Naive thymus-derived CD4-positive, alpha-beta T cell (primary cell): ENCODE data around the gene CCNL2. TPM values are rescaled to one million over a fixed set of nuclear protein-coding genes. Genes with fewer than 3 reads are reported as not detected.

Source experiments
- ATAC-seq: fragments of 150-1000 bp; cut with Tn5 transposase; 2 replicates; pipeline ENCODE4 v1.10.0; 2021; ENCODE audit warnings: mild to moderate bottlenecking, moderate library complexity
- CTCF ChIA-PET: fragments of 350-600 bp; sonication (Branson Sonifier 250); formaldehyde crosslinking; loops from one replicate; lab custom pipeline; 2021; ENCODE audit warnings: antibody characterized with exemption; lab: Charles Lee
- POLR2A ChIA-PET: fragments of 350-600 bp; sonication (Branson Sonifier 250); formaldehyde crosslinking; loops from one replicate; lab custom pipeline; 2021; ENCODE audit warnings: antibody characterized with exemption, inconsistent platforms; lab: Charles Lee
- DNase-seq, 9 donors: peaks; one replicate each; pipeline versions ENCODE4 v3.0.0 to v3.0.0-alpha.2; 2020 to 2022; ENCODE audit warnings: mixed read lengths in 1 of 9
- H3K27ac ChIP-seq: one replicate; pipeline ENCODE4 v1.7.0; 2013; ENCODE audit warnings: mild to moderate bottlenecking, low read depth, low read length, moderate library complexity
- H3K27me3 ChIP-seq, 2 donors: one replicate each; pipeline ENCODE4 v1.7.0; 2013; ENCODE audit warnings: low read length in 2 of 2, mild to moderate bottlenecking in 2 of 2, moderate library complexity in 2 of 2; ENCODE audit not compliant: control insufficient read depth in 2 of 2, insufficient read depth in 2 of 2
- H3K36me3 ChIP-seq, 3 experiments: 1 replicate in 2 of 3; 2 replicates in 1 of 3; pipeline ENCODE4 v1.7.0; 2013; ENCODE audit warnings: low read length in 3 of 3, mild to moderate bottlenecking in 3 of 3, moderate library complexity in 1 of 3; ENCODE audit not compliant: insufficient read depth in 3 of 3, control insufficient read depth in 2 of 3
- H3K4me1 ChIP-seq, 2 donors: one replicate each; pipeline ENCODE4 v1.7.0; 2013; ENCODE audit warnings: low read length in 2 of 2, mild to moderate bottlenecking in 2 of 2, moderate library complexity in 1 of 2; ENCODE audit not compliant: control insufficient read depth in 2 of 2, insufficient read depth in 2 of 2
- H3K4me3 ChIP-seq: 2 replicates; pipeline ENCODE4 v1.7.0; 2013; ENCODE audit warnings: mild to moderate bottlenecking, low read length
- H3K9me3 ChIP-seq, 3 experiments: 1 replicate in 2 of 3; 2 replicates in 1 of 3; pipeline ENCODE4 v1.7.0; 2013; ENCODE audit warnings: low read length in 3 of 3; ENCODE audit not compliant: control insufficient read depth in 2 of 3
- H3K27ac Mint-ChIP-seq, 9 donors: one replicate each; pipeline ENCODE4 v1.8.0; 2020 to 2022; ENCODE audit warnings: mixed read lengths in 9 of 9, mild to moderate bottlenecking in 8 of 9, moderate library complexity in 5 of 9, inconsistent platforms in 2 of 9
- H3K27me3 Mint-ChIP-seq, 5 donors: one replicate each; pipeline ENCODE4 v1.8.0; 2021 to 2022; ENCODE audit warnings: mixed read lengths in 5 of 5, mild to moderate bottlenecking in 1 of 5
- H3K36me3 Mint-ChIP-seq, 5 donors: one replicate each; pipeline ENCODE4 v1.8.0; 2020 to 2022; ENCODE audit warnings: mixed read lengths in 5 of 5, mild to moderate bottlenecking in 3 of 5, inconsistent platforms in 1 of 5
- H3K4me1 Mint-ChIP-seq, 7 donors: one replicate each; pipeline ENCODE4 v1.8.0; 2020 to 2022; ENCODE audit warnings: mixed read lengths in 7 of 7, mild to moderate bottlenecking in 3 of 7, inconsistent platforms in 1 of 7
- H3K4me3 Mint-ChIP-seq, 10 donors: one replicate each; pipeline ENCODE4 v1.8.0; 2020 to 2022; ENCODE audit warnings: mild to moderate bottlenecking in 10 of 10, mixed read lengths in 10 of 10, moderate library complexity in 6 of 10, inconsistent platforms in 2 of 10
- H3K9me3 Mint-ChIP-seq, 11 donors: one replicate each; pipeline ENCODE4 v1.8.0; 2020 to 2022; ENCODE audit warnings: mixed read lengths in 11 of 11, mild to moderate bottlenecking in 4 of 11, inconsistent platforms in 1 of 11, moderate library complexity in 1 of 11
- intact Hi-C, 2 donors: fragments of 100-400 bp; cut with micrococcal nuclease; formaldehyde crosslinking; loops; one replicate each; pipeline ENCODE4 v1.15.1; 2023
- polyA plus RNA-seq, 2 donors: library from polyadenylated mRNA; unstranded; fragments of 300-500 nt; fragmentation: Illumina TruSeq; gene quantifications; one replicate each; pipeline ENCODE4 v1.2.3, GENCODE V29; 2021
- total RNA-seq, 6 experiments: library from RNA in 5 of 6; stranded (reverse) in 5 of 6; gene quantifications; 1 replicate in 5 of 6; 2 replicates in 1 of 6; pipeline ENCODE4 v1.2.3 and lab custom pipeline; 2021 to 2026

Gene CCNL2
- total and polyA plus RNA-seq, 7 experiments from 2014 or later, result 16.3 to 403 (median 238) TPM

GRCh38 chr1:1432274-1432950 is 33.3 kb upstream of the CCNL2 start:
- H3K9me3 Mint-ChIP-seq, result peaks cover 0 to 4% (median 0%) of the 10 kb centered on the region in 11 donors
- CTCF ChIA-PET, result no interaction called here
- ATAC-seq, result no peak
- DNase-seq, result no peak
- H3K27me3 Mint-ChIP-seq, result peaks cover 18 to 24% (median 21%) of the 10 kb centered on the region in 5 donors
- Histone ChIP-seq H3K9me3 (no peaks in the 10 kb centered on the region), H3K36me3 (no peaks in the 10 kb centered on the region), H3K4me3 (no peak overlapping the region), H3K4me1 (peaks cover 0 to 13% of the 10 kb centered on the region in 2 donors), H3K27me3 (peaks cover 0 to 21% of the 10 kb centered on the region in 2 donors), H3K27ac (no peak overlapping the region)
- POLR2A ChIA-PET, result no interaction called here
- intact Hi-C loops, result no loop called here
- no peak overlapping the region for H3K4me3 Mint-ChIP-seq
- peaks cover 0 to 20% (median 8%) of the 10 kb centered on the region in 7 donors for H3K4me1 Mint-ChIP-seq
- no peak overlapping the region for H3K27ac Mint-ChIP-seq
- no peaks in the 10 kb centered on the region for H3K36me3 Mint-ChIP-seq

GRCh38 chr1:1431845-1432273 is 32.7 kb upstream of the CCNL2 start:
- Histone ChIP-seq H3K9me3 (no peaks in the 10 kb centered on the region), H3K4me1 (peaks cover 0 to 13% of the 10 kb centered on the region in 2 donors), H3K4me3 (no peak overlapping the region), H3K27ac (no peak overlapping the region), H3K36me3 (no peaks in the 10 kb centered on the region), H3K27me3 (peaks cover 0 to 16% of the 10 kb centered on the region in 2 donors)
- Mint-ChIP-seq H3K4me3 (no peak overlapping the region), H3K27me3 (peaks cover 18 to 24% (median 21%) of the 10 kb centered on the region in 5 donors), H3K27ac (no peak overlapping the region), H3K36me3 (no peaks in the 10 kb centered on the region), H3K4me1 (peaks cover 0 to 20% (median 8%) of the 10 kb centered on the region in 7 donors), H3K9me3 (peaks cover 0 to 4% (median 0%) of the 10 kb centered on the region in 11 donors)
- CTCF ChIA-PET, result interaction anchor here (1.8 kb wide), 1 partner anchor 9 kb away, joined by 4 read pairs; no protein-coding TSS in a partner anchor
- ATAC-seq (no peak), DNase-seq (no peak)
- intact Hi-C loops, result no loop called here
- POLR2A ChIA-PET, result interaction anchor here (0.8 kb wide), 1 partner anchor 11 kb away, joined by 3 read pairs; the partner anchor contains the start of gene ANKRD65

- DNase-seq, result no peak
- ChIA-PET POLR2A (interaction anchor here (0.6 to 0.8 kb wide), 2 partner anchors 10 to 136 kb away, joined by 3 to 4 read pairs; partner anchors contain the start of gene ANKRD65), CTCF (interaction anchor here (1.8 kb wide), 1 partner anchor 10 kb away, joined by 4 read pairs; no protein-coding TSS in a partner anchor)
- Mint-ChIP-seq H3K36me3 (no peaks in the 10 kb centered on the region), H3K27ac (no peak overlapping the region), H3K9me3 (peaks cover 0 to 4% (median 0%) of the 10 kb centered on the region in 11 donors), H3K4me3 (no peak overlapping the region), H3K4me1 (peaks cover 0 to 18% (median 8%) of the 10 kb centered on the region in 7 donors), H3K27me3 (peaks cover 18 to 23% (median 20%) of the 10 kb centered on the region in 5 donors)
- H3K4me3 ChIP-seq, result no peak overlapping the region
- H3K4me1 ChIP-seq, result peaks cover 0 to 9% of the 10 kb centered on the region in 2 donors
- no peaks in the 10 kb centered on the region for H3K36me3 ChIP-seq
- peaks cover 0 to 10% of the 10 kb centered on the region in 2 donors for H3K27me3 ChIP-seq
- no peak for ATAC-seq
- intact Hi-C loops, result no loop called here
- no peaks in the 10 kb centered on the region for H3K9me3 ChIP-seq
- H3K27ac ChIP-seq, result no peak overlapping the region
Observed at GRCh38 chr1:1430992-1431844, 32.1 kb upstream of the CCNL2 start.

GRCh38 chr1:1430114-1430982 is 31.2 kb upstream of the CCNL2 start:
- Histone ChIP-seq H3K27me3 (peaks cover 0 to 9% of the 10 kb centered on the region in 2 donors), H3K4me1 (peaks cover 0 to 4% of the 10 kb centered on the region in 2 donors), H3K27ac (no peak overlapping the region), H3K9me3 (no peaks in the 10 kb centered on the region), H3K4me3 (no peak overlapping the region), H3K36me3 (no peaks in the 10 kb centered on the region)
- ChIA-PET CTCF (interaction anchor here (1.8 kb wide), 1 partner anchor 11 kb away, joined by 4 read pairs; no protein-coding TSS in a partner anchor), POLR2A (interaction anchor here (0.6 kb wide), 1 partner anchor 137 kb away, joined by 4 read pairs; no protein-coding TSS in a partner anchor)
- no peak for ATAC-seq
- Mint-ChIP-seq H3K27me3 (peaks cover 17 to 27% (median 20%) of the 10 kb centered on the region in 5 donors), H3K9me3 (peaks cover 0 to 4% (median 0%) of the 10 kb centered on the region in 11 donors), H3K27ac (no peak overlapping the region), H3K4me1 (peaks cover 0 to 18% (median 8%) of the 10 kb centered on the region in 7 donors), H3K36me3 (no peaks in the 10 kb centered on the region), H3K4me3 (no peak overlapping the region)
- no peak for DNase-seq
- intact Hi-C loops, result no loop called here

GRCh38 chr1:1429671-1430073 is 30.5 kb upstream of the CCNL2 start:
- Mint-ChIP-seq H3K4me3 (no peak overlapping the region), H3K4me1 (peaks cover 0 to 14% (median 4%) of the 10 kb centered on the region in 7 donors), H3K27ac (peak overlapping the region in 1 of 9 donors; percentile 9), H3K27me3 (peaks cover 14 to 29% (median 16%) of the 10 kb centered on the region in 5 donors), H3K36me3 (no peaks in the 10 kb centered on the region), H3K9me3 (peaks cover 0 to 4% (median 0%) of the 10 kb centered on the region in 11 donors)
- H3K27ac ChIP-seq, result no peak overlapping the region
- peaks cover 0 to 2% of the 10 kb centered on the region in 2 donors for H3K27me3 ChIP-seq
- intact Hi-C loops, result no loop called here
- POLR2A ChIA-PET, result no interaction called here
- no peak overlapping the region for H3K4me3 ChIP-seq
- DNase-seq (no peak), ATAC-seq (no peak)
- CTCF ChIA-PET, result interaction anchor here (1.8 kb wide), 1 partner anchor 11 kb away, joined by 4 read pairs; no protein-coding TSS in a partner anchor
- no peaks in the 10 kb centered on the region for H3K36me3 ChIP-seq
- no peaks in the 10 kb centered on the region for H3K9me3 ChIP-seq
- H3K4me1 ChIP-seq, result peaks cover 0 to 1% of the 10 kb centered on the region in 2 donors
